Frontal cortex (tissue), 4 donors: ENCODE data around the gene SMYD3. TPM values are rescaled to one million over a fixed set of nuclear protein-coding genes. Genes with fewer than 3 reads are reported as not detected.

Experiments
- DNase-seq, 2 donors: peaks; one replicate each; pipeline ENCODE4 v3.0.0; 2012; ENCODE audit warnings: low spot score in 2 of 2
- FAIRE-seq: peaks from 2 replicates; lab custom pipeline; 2012; peaks lifted over from hg19 to GRCh38; lab: Jason Lieb, UNC
- small RNA-seq: library from RNA; depleted of rRNA; stranded (forward); fragments of <200 nt; gene quantifications from one replicate; pipeline ENCODE3, GENCODE V24; 2014
- total RNA-seq: library from RNA; depleted of rRNA; stranded (reverse); fragments of >200 nt; gene quantifications from one replicate; pipeline ENCODE4 v1.2.3, GENCODE V29; 2014
- donor health status: control.
- donor health status: control.
- donor health status: control.

The SMYD3 gene
- total RNA-seq, 1 donor from 2014 or later = 32.2 TPM

GRCh38 chr1:245704765-245705164 is 802.3 kb downstream of the SMYD3 start:
- FAIRE-seq (no peak), DNase-seq (no peak)

GRCh38 chr1:245704341-245704740 is 802.7 kb downstream of the SMYD3 start:
- no peak for FAIRE-seq
- no peak for DNase-seq

GRCh38 chr1:245702346-245702745 is 804.7 kb downstream of the SMYD3 start:
- FAIRE-seq = no peak
- DNase-seq = no peak

GRCh38 chr1:245701631-245702030 is 805.4 kb downstream of the SMYD3 start:
- DNase-seq (no peak), FAIRE-seq (no peak)

- DNase-seq (no peak), FAIRE-seq (no peak)
Observed at GRCh38 chr1:245700631-245701030, 806.4 kb downstream of the SMYD3 start.

Small RNA genes within 50 kb of the gene (small RNA-seq; reads per million reads assigned to genes)
- gene AL356583.2 = not detected
- gene RF00019 = not detected
- not detected for gene RNU6-1283P

Other genes starting within 250 kb of the SMYD3 start
- 22.0 TPM for gene TFB2M, start 59.0 kb upstream of the SMYD3 start, total RNA-seq
- 34.2 TPM for gene CNST, start 59.2 kb upstream of the SMYD3 start, total RNA-seq
- gene SCCPDH, start 217.1 kb upstream of the SMYD3 start, total RNA-seq = 79.9 TPM